HL-60/S4 treated with retinoic acid at 250 ng/mL for 4 days and 3 days (cell line): ENCODE measurements around the gene EIF1AY.
"Not testable (repeated sequence)": the region's sequence is repeated elsewhere in the genome, so short reads cannot be mapped to it uniquely, and the experiment has no call there.

Experiments
- in situ Hi-C: fragments of 300-500 bp; cut with MboI; formaldehyde crosslinking; loops from 2 replicates; pipeline ENCODE4 v1.7.0; 2022; ENCODE audit warnings: low sequenced_read_pairs

Gene EIF1AY

GRCh38 chrY:20575531-20576121, at the start of gene EIF1AY:
Gene EIF1AY (plus strand): TSS chrY:20575776. CDS start chrY:20575872, 96 bp downstream.
- in situ Hi-C loops: no loop called here

- in situ Hi-C loops: no loop called here
Observed at GRCh38 chrY:20528435-20528834, 47.1 kb upstream of the EIF1AY start.

GRCh38 chrY:20538186-20538585, 37.4 kb upstream of the EIF1AY start:
- in situ Hi-C loops: no loop called here

- in situ Hi-C loops: no loop called here
Observed at GRCh38 chrY:20538933-20539332, 36.6 kb upstream of the EIF1AY start.

GRCh38 chrY:20544451-20544960, 31.1 kb upstream of the EIF1AY start:
- in situ Hi-C loops: no loop called here

GRCh38 chrY:20546071-20546470, 29.5 kb upstream of the EIF1AY start:
- in situ Hi-C loops: no loop called here

GRCh38 chrY:20549289-20549688, 26.3 kb upstream of the EIF1AY start:
- in situ Hi-C loops: no loop called here

GRCh38 chrY:20551840-20552239, 23.7 kb upstream of the EIF1AY start:
- in situ Hi-C loops: no loop called here

- in situ Hi-C loops: not testable (repeated sequence)
Observed at GRCh38 chrY:20552764-20553323, 22.7 kb upstream of the EIF1AY start.

GRCh38 chrY:20555820-20556219, 19.8 kb upstream of the EIF1AY start:
- in situ Hi-C loops: no loop called here

GRCh38 chrY:20558677-20559076, 16.9 kb upstream of the EIF1AY start:
- in situ Hi-C loops: no loop called here

GRCh38 chrY:20559873-20560512, 15.6 kb upstream of the EIF1AY start:
- in situ Hi-C loops: no loop called here

GRCh38 chrY:20571306-20571705, 4.3 kb upstream of the EIF1AY start:
- in situ Hi-C loops: no loop called here

GRCh38 chrY:20576506-20576905, 930 bp downstream of the EIF1AY start:
- in situ Hi-C loops: no loop called here

GRCh38 chrY:20578206-20578605, 2.6 kb downstream of the EIF1AY start:
- in situ Hi-C loops: no loop called here

GRCh38 chrY:20581687-20582086, 6.1 kb downstream of the EIF1AY start:
- in situ Hi-C loops: no loop called here

GRCh38 chrY:20586161-20586560, 10.6 kb downstream of the EIF1AY start:
- in situ Hi-C loops: no loop called here
